Astrocyte (in vitro differentiated cells and primary cell): Measurements from ENCODE around the gene KLF11. TPM values are rescaled to one million over a fixed set of nuclear protein-coding genes. Genes with fewer than 3 reads are reported as not detected.

Experiments used
- DNase-seq: peaks from one replicate; pipeline ENCODE4 v3.0.0-alpha.2; 2010; ENCODE audit warnings: low read depth
- FAIRE-seq: peaks from 2 replicates; lab custom pipeline; 2011; peaks lifted over from hg19 to GRCh38; lab: Jason Lieb, UNC
- H2AFZ ChIP-seq: 2 replicates; pipeline ENCODE4 v1.6.0; 2012; ENCODE audit warnings: low read depth, low read length, inconsistent platforms
- H3K27ac ChIP-seq: 2 replicates; pipeline ENCODE4 v1.5.1; 2011; ENCODE audit warnings: low read depth, low read length, inconsistent platforms
- H3K27me3 ChIP-seq: 2 replicates; pipeline ENCODE4 v1.6.0; 2011; ENCODE audit warnings: low read length, inconsistent platforms; ENCODE audit not compliant: insufficient read depth
- H3K36me3 ChIP-seq: 2 replicates; pipeline ENCODE4 v1.5.1; 2011; ENCODE audit warnings: low read length, inconsistent platforms; ENCODE audit not compliant: insufficient read depth
- H3K4me1 ChIP-seq: 2 replicates; pipeline ENCODE4 v1.5.1; 2011; ENCODE audit warnings: low read length, inconsistent platforms; ENCODE audit not compliant: insufficient read depth
- H3K4me2 ChIP-seq: 2 replicates; pipeline ENCODE4 v1.6.0; 2012; ENCODE audit warnings: low read length, inconsistent platforms
- H3K4me3 ChIP-seq: 2 replicates; pipeline ENCODE4 v1.5.1; 2011; ENCODE audit warnings: low read depth, mild to moderate bottlenecking, low read length, inconsistent platforms; ENCODE audit not compliant: insufficient read depth
- H3K79me2 ChIP-seq: 2 replicates; pipeline ENCODE4 v1.6.0; 2012; ENCODE audit warnings: mild to moderate bottlenecking, low read length, inconsistent platforms; ENCODE audit not compliant: insufficient read depth
- H3K9ac ChIP-seq: 2 replicates; pipeline ENCODE4 v1.6.0; 2012; ENCODE audit warnings: mild to moderate bottlenecking, low read length, inconsistent platforms
- H3K9me3 ChIP-seq: 2 replicates; pipeline ENCODE4 v1.5.1; 2012; ENCODE audit warnings: low read depth, mild to moderate bottlenecking, low read length, inconsistent platforms; ENCODE audit not compliant: insufficient read depth
- H4K20me1 ChIP-seq: 2 replicates; pipeline ENCODE4 v1.6.0; 2012; ENCODE audit warnings: low read length, inconsistent platforms; ENCODE audit not compliant: insufficient read depth
- H3K27ac Mint-ChIP-seq: one replicate; pipeline ENCODE4 v1.8.0; 2021; ENCODE audit warnings: mild to moderate bottlenecking, mixed read lengths; ENCODE audit not compliant: unreplicated experiment
- H3K27me3 Mint-ChIP-seq: one replicate; pipeline ENCODE4 v1.8.0; 2021; ENCODE audit warnings: low read depth, mixed read lengths; ENCODE audit not compliant: unreplicated experiment
- H3K36me3 Mint-ChIP-seq: one replicate; pipeline ENCODE4 v1.8.0; 2021; ENCODE audit warnings: low read depth, mixed read lengths; ENCODE audit not compliant: unreplicated experiment
- H3K4me1 Mint-ChIP-seq: one replicate; pipeline ENCODE4 v1.8.0; 2021; ENCODE audit warnings: low read depth, mixed read lengths; ENCODE audit not compliant: unreplicated experiment
- H3K4me3 Mint-ChIP-seq: one replicate; pipeline ENCODE4 v1.8.0; 2021; ENCODE audit warnings: mild to moderate bottlenecking, moderate library complexity, mixed read lengths; ENCODE audit not compliant: unreplicated experiment
- H3K9me3 Mint-ChIP-seq: one replicate; pipeline ENCODE4 v1.8.0; 2021; ENCODE audit warnings: mild to moderate bottlenecking, mixed read lengths; ENCODE audit not compliant: unreplicated experiment
- EZH2 ChIP-seq: IDR thresholded peaks from 2 replicates; pipeline ENCODE4 v1.6.1; 2012; ENCODE audit warnings: mild to moderate bottlenecking, low read length, inconsistent platforms; ENCODE audit not compliant: insufficient read depth
- total RNA-seq: library from RNA; stranded (reverse); gene quantifications from 2 replicates; pipeline ENCODE4 v1.2.1, GENCODE V29; 2021
- TF ChIP-seq, protein P1 (sequence below): IDR thresholded peaks from 2 replicates; pipeline ENCODE4 v1.5.1; 2011; ENCODE audit warnings: low read depth, mild to moderate bottlenecking, inconsistent platforms, low read length, moderate library complexity; ENCODE audit not compliant: insufficient read depth

The KLF11 gene
- total RNA-seq, 1 donor from 2014 or later: 9.8 TPM

DNA sequence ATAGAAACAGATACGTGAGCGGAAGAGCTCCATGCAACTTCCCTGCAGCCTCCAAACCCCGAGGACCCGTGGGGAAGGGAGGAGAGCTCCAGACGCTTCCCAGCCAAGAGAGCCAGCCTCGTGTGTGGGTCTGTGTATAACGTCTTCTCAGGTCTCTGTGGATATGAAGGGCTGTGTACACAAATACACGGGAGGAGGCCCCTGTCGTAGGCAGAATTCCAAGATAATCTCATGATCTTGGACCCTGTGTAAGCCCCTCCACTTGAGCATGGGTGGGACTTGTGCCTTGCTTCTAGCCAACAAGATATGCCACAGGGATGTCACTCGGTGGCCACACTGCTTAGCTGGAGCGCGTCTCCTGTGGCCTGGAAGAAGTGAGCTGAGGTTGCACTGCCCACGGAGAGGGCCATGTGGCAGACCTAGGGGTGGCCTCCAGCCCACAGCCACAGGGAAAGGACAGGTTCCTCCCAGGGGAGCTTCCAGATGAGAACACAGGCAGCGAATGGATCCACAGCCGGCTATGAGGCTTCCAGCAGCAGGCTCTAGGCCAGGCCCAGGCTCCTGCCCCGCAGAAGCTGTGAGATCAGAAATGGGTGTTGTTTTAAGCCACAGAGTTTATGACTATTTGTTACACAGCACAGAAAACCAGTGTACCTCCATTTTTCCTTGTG, 15.6 kb upstream of the KLF11 start:
- Histone ChIP-seq H3K4me2 (no peak overlapping the region), H3K9me3 (no peaks in the 10 kb centered on the region), H3K79me2 (no peaks in the 10 kb centered on the region), H3K9ac (no peak overlapping the region), H2AFZ (no peak overlapping the region), H3K4me3 (no peak overlapping the region), H4K20me1 (no peaks in the 10 kb centered on the region), H3K27me3 (peaks cover 4% of the 10 kb centered on the region), H3K36me3 (no peaks in the 10 kb centered on the region), H3K27ac (no peak overlapping the region), H3K4me1 (peaks cover 7% of the 10 kb centered on the region)
- FAIRE-seq (no peak), DNase-seq (no peak)
- H3K36me3 Mint-ChIP-seq: no peaks in the 10 kb centered on the region
- H3K4me1 Mint-ChIP-seq: no peaks in the 10 kb centered on the region
- H3K27me3 Mint-ChIP-seq: peaks cover 12% of the 10 kb centered on the region
- no peak overlapping the region for H3K4me3 Mint-ChIP-seq
- TF ChIP-seq, protein P1, sequence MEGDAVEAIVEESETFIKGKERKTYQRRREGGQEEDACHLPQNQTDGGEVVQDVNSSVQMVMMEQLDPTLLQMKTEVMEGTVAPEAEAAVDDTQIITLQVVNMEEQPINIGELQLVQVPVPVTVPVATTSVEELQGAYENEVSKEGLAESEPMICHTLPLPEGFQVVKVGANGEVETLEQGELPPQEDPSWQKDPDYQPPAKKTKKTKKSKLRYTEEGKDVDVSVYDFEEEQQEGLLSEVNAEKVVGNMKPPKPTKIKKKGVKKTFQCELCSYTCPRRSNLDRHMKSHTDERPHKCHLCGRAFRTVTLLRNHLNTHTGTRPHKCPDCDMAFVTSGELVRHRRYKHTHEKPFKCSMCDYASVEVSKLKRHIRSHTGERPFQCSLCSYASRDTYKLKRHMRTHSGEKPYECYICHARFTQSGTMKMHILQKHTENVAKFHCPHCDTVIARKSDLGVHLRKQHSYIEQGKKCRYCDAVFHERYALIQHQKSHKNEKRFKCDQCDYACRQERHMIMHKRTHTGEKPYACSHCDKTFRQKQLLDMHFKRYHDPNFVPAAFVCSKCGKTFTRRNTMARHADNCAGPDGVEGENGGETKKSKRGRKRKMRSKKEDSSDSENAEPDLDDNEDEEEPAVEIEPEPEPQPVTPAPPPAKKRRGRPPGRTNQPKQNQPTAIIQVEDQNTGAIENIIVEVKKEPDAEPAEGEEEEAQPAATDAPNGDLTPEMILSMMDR: no peak
- TF ChIP-seq EZH2: no peak
- H3K27ac Mint-ChIP-seq: no peak overlapping the region
- H3K9me3 Mint-ChIP-seq: no peaks in the 10 kb centered on the region

DNA sequence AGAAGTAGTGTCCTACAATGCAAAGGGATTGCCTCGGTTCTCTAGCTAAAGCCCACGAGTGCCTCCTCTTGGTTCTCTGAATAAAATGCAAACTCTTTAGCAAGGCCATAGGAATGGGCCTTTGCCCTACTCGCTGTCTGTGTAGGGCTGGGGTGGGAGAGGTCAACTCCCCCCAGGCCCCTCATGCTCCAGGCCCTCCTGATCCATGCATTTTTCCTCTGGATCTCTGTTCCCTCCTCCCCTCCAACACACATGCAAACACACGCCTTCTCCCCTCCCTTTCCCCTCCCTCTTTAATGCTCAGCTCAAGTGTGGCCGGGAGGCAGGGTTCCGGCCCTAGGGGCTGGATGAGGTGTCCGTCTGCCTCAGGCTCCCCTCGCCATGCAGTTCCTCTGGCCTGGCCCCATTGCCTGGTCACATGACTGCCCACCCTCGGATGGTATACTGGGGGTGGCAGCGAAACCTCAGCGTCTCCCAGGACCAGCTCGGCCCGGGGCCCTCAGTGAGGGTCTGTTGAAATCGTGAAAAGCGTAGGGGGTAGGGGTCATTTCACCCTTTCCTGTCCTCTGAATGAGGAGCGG, 14.9 kb upstream of the KLF11 start:
- Histone ChIP-seq H3K27me3 (peaks cover 4% of the 10 kb centered on the region), H3K27ac (no peak overlapping the region), H3K36me3 (no peaks in the 10 kb centered on the region), H3K9ac (no peak overlapping the region), H3K4me3 (no peak overlapping the region), H2AFZ (no peak overlapping the region), H3K4me2 (no peak overlapping the region), H4K20me1 (no peaks in the 10 kb centered on the region), H3K4me1 (peaks cover 7% of the 10 kb centered on the region), H3K79me2 (no peaks in the 10 kb centered on the region), H3K9me3 (no peaks in the 10 kb centered on the region)
- Mint-ChIP-seq H3K9me3 (no peaks in the 10 kb centered on the region), H3K27ac (no peak overlapping the region), H3K4me1 (no peaks in the 10 kb centered on the region), H3K27me3 (peaks cover 12% of the 10 kb centered on the region), H3K36me3 (no peaks in the 10 kb centered on the region), H3K4me3 (no peak overlapping the region)
- FAIRE-seq: no peak
- no peak for DNase-seq
- TF ChIP-seq EZH2: no peak
- TF ChIP-seq, protein P1: no peak
